ENCODE measurements around the gene OIT3. TPM values are rescaled to one million over a fixed set of nuclear protein-coding genes. Genes with fewer than 3 reads are reported as not detected.
"Not testable (repeated sequence)": the region's sequence is repeated elsewhere in the genome, so short reads cannot be mapped to it uniquely, and the experiment has no call there.

OIT3 gene
- total RNA-seq, 1 experiment from 2014 or later = not detected

DNA sequence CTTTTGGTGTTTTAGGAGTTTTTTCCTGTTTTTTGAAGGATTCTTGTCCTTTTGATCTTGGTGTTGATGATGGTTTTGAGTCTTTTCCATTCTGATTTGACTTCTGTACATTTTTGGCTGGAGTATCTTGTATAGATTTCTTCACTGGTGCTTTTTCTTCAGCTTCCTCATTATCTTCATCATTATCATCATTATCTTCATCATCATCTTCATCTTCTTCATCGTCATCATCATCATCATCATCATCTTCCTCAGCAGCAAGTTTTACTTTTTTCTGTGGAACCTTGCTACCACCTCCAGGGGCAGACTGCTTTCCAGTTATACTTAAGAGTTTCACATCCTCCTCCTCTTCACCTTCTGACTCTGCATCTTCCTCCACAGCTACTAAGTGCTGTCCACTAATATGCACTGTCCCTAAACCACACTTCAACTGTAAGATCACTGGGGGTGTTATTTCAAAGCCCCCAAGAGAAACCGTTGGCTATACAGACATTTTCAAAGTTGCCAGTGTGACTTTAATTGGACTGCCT, 24.3 kb downstream of the OIT3 start:
- ATAC-seq; H3K27ac ChIP-seq (ENCODE audit: low read length); H3K27me3 ChIP-seq (ENCODE audit: control insufficient read depth, insufficient read depth, low read length); H3K4me1 ChIP-seq (ENCODE audit: control insufficient read depth, insufficient read depth, low read length); POLR2A ChIA-PET; DNase-seq (ENCODE audit: low read depth, low spot score); H3K36me3 ChIP-seq (ENCODE audit: control insufficient read depth, insufficient read depth, low read length); intact Hi-C loops (cut with micrococcal nuclease; ENCODE audit: unreplicated experiment); CTCF ChIA-PET; H3K9me3 ChIP-seq (ENCODE audit: control insufficient read depth, insufficient read depth, low read depth, low read length); BruUV-seq (replicated peaks); H3K4me3 ChIP-seq (ENCODE audit: low read depth in 2 of 2, low read length in 2 of 2); in situ Hi-C loops (cut with HindIII; ENCODE audit: low pct_unique_long_range_greater_than_20kb, low sequenced_read_pairs): not testable (repeated sequence)

DNA sequence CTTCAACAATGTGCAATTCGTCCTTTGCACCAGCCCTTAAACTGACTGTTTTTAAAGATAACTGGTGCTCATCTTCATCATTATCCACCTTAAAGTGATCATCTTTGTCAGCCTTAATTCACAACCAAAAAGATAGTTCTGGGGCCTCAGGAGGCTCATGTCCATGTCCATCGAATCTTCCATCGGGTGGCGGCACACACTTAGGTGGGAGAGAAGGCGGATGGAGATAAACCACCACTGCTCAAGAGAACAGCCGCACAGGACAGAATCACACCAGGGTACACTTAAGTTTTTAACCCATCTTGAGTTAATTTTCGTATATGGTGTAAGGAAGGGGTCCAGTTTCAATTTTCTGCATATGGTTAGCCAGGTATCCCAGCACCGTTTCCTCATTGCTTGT, 24.8 kb downstream of the OIT3 start:
- CTCF ChIA-PET = no interaction called here
- no peak overlapping the region for H3K4me3 ChIP-seq (ENCODE audit: low read depth in 2 of 2, low read length in 2 of 2)
- no peak for DNase-seq (ENCODE audit: low read depth, low spot score)
- no peak for ATAC-seq
- H3K27me3 ChIP-seq (ENCODE audit: control insufficient read depth, insufficient read depth, low read length) = no peaks in the 10 kb centered on the region
- no peak overlapping the region for H3K27ac ChIP-seq (ENCODE audit: low read length)
- POLR2A ChIA-PET = no interaction called here
- intact Hi-C loops (cut with micrococcal nuclease; ENCODE audit: unreplicated experiment) = no loop called here
- in situ Hi-C loops (cut with HindIII; ENCODE audit: low pct_unique_long_range_greater_than_20kb, low sequenced_read_pairs) = no loop called here
- no peaks in the 10 kb centered on the region for H3K36me3 ChIP-seq (ENCODE audit: control insufficient read depth, insufficient read depth, low read length)
- BruUV-seq (replicated peaks) = no TSS peak
- TF ChIP-seq, protein P1, sequence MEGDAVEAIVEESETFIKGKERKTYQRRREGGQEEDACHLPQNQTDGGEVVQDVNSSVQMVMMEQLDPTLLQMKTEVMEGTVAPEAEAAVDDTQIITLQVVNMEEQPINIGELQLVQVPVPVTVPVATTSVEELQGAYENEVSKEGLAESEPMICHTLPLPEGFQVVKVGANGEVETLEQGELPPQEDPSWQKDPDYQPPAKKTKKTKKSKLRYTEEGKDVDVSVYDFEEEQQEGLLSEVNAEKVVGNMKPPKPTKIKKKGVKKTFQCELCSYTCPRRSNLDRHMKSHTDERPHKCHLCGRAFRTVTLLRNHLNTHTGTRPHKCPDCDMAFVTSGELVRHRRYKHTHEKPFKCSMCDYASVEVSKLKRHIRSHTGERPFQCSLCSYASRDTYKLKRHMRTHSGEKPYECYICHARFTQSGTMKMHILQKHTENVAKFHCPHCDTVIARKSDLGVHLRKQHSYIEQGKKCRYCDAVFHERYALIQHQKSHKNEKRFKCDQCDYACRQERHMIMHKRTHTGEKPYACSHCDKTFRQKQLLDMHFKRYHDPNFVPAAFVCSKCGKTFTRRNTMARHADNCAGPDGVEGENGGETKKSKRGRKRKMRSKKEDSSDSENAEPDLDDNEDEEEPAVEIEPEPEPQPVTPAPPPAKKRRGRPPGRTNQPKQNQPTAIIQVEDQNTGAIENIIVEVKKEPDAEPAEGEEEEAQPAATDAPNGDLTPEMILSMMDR (IDR thresholded peaks at IDR 0.05) = peak; percentile 29
- TF ChIP-seq SIN3A (IDR thresholded peaks at IDR 0.05; ENCODE audit: borderline replicate concordance, insufficient read depth, low read depth, low read length) = no peak
- no peaks in the 10 kb centered on the region for H3K4me1 ChIP-seq (ENCODE audit: control insufficient read depth, insufficient read depth, low read length)
- no peaks in the 10 kb centered on the region for H3K9me3 ChIP-seq (ENCODE audit: control insufficient read depth, insufficient read depth, low read depth, low read length)

DNA sequence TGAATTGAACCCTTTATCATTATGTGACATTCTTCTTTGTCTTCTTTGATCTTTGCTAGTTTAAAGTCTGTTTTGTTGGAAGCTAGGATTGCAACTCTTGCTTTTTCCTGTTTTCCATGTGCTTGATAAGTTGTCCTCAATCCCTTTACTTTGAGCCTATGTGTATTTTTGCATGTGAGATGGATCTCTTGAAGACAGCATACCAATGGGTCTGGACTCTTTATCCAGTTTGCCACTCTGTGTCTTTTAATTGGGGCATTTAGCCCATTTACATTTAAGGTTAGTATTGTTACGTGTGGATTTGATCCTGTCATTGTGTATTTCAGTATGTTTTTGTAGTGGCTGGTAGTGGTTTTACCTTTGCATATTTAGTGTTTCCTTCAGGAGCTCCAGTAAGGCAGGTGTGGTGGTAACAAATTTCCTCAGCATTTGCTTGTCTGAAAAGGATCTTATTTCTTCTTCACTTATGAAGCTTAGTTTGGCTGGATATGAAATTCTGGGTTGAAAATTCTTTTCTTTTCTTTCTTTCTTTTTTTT, 27.7 kb downstream of the OIT3 start:
- DNase-seq (ENCODE audit: low read depth, low spot score); H3K36me3 ChIP-seq (ENCODE audit: control insufficient read depth, insufficient read depth, low read length); BruUV-seq (replicated peaks); H3K9me3 ChIP-seq (ENCODE audit: control insufficient read depth, insufficient read depth, low read depth, low read length); in situ Hi-C loops (cut with HindIII; ENCODE audit: low pct_unique_long_range_greater_than_20kb, low sequenced_read_pairs); POLR2A ChIA-PET; H3K4me1 ChIP-seq (ENCODE audit: control insufficient read depth, insufficient read depth, low read length); H3K27me3 ChIP-seq (ENCODE audit: control insufficient read depth, insufficient read depth, low read length); ATAC-seq; H3K4me3 ChIP-seq (ENCODE audit: low read depth in 2 of 2, low read length in 2 of 2); H3K27ac ChIP-seq (ENCODE audit: low read length); intact Hi-C loops (cut with micrococcal nuclease; ENCODE audit: unreplicated experiment): not testable (repeated sequence)
- CTCF ChIA-PET = interaction anchor here (0.6 kb wide), 1 partner anchor 141 kb away, joined by 4 read pairs; no protein-coding TSS in a partner anchor

DNA sequence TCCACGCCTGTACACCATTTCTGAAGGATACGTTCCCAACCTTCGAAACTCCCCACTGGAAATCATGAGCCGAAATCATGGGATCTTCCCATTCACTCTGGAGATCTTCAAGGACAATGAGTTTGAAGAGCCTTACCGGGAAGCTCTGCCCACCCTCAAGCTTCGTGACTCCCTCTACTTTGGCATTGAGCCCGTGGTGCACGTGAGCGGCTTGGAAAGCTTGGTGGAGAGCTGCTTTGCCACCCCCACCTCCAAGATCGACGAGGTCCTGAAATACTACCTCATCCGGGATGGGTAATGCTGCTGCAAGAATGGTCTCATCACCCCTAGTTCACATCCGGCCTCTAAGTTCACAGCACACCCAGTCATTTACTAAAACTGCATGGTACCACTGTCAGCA, 30.8 kb downstream of the OIT3 start:
- intact Hi-C loops (cut with micrococcal nuclease; ENCODE audit: unreplicated experiment) = no loop called here
- no peak overlapping the region for H3K4me3 ChIP-seq (ENCODE audit: low read depth in 2 of 2, low read length in 2 of 2)
- no peaks in the 10 kb centered on the region for H3K9me3 ChIP-seq (ENCODE audit: control insufficient read depth, insufficient read depth, low read depth, low read length)
- DNase-seq (ENCODE audit: low read depth, low spot score) (no peak), ATAC-seq (no peak)
- 0 out of 2 replicates have a peak, but pooled peaks cover 2% of the 10 kb centered on the region for H3K27me3 ChIP-seq (ENCODE audit: control insufficient read depth, insufficient read depth, low read length)
- no peak for TF ChIP-seq SIN3A (IDR thresholded peaks at IDR 0.05; ENCODE audit: borderline replicate concordance, insufficient read depth, low read depth, low read length)
- TF ChIP-seq, protein P2, sequence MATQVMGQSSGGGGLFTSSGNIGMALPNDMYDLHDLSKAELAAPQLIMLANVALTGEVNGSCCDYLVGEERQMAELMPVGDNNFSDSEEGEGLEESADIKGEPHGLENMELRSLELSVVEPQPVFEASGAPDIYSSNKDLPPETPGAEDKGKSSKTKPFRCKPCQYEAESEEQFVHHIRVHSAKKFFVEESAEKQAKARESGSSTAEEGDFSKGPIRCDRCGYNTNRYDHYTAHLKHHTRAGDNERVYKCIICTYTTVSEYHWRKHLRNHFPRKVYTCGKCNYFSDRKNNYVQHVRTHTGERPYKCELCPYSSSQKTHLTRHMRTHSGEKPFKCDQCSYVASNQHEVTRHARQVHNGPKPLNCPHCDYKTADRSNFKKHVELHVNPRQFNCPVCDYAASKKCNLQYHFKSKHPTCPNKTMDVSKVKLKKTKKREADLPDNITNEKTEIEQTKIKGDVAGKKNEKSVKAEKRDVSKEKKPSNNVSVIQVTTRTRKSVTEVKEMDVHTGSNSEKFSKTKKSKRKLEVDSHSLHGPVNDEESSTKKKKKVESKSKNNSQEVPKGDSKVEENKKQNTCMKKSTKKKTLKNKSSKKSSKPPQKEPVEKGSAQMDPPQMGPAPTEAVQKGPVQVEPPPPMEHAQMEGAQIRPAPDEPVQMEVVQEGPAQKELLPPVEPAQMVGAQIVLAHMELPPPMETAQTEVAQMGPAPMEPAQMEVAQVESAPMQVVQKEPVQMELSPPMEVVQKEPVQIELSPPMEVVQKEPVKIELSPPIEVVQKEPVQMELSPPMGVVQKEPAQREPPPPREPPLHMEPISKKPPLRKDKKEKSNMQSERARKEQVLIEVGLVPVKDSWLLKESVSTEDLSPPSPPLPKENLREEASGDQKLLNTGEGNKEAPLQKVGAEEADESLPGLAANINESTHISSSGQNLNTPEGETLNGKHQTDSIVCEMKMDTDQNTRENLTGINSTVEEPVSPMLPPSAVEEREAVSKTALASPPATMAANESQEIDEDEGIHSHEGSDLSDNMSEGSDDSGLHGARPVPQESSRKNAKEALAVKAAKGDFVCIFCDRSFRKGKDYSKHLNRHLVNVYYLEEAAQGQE (IDR thresholded peaks at IDR 0.05; ENCODE audit: insufficient read depth in 1 of 2, low read depth in 2 of 2, low read length in 1 of 2) = no peak
- TF ChIP-seq POLR2AphosphoS5 (IDR thresholded peaks at IDR 0.05; ENCODE audit: low read depth, low read length) = no peak
- no TSS peak for BruUV-seq (replicated peaks)
- ChIA-PET POLR2A (no interaction called here), CTCF (no interaction called here)
- in situ Hi-C loops (cut with HindIII; ENCODE audit: low pct_unique_long_range_greater_than_20kb, low sequenced_read_pairs) = no loop called here
- H3K36me3 ChIP-seq (ENCODE audit: control insufficient read depth, insufficient read depth, low read length) = no peaks in the 10 kb centered on the region
- H3K27ac ChIP-seq (ENCODE audit: low read length) = no peak overlapping the region
- H3K4me1 ChIP-seq (ENCODE audit: control insufficient read depth, insufficient read depth, low read length) = no peaks in the 10 kb centered on the region
